Activated CD4-positive, CD25-positive, alpha-beta regulatory T cell treated with anti-CD3 and anti-CD28 coated beads, Interleukin-2, amount 50 U/mL, for 24 hours (primary cell): ENCODE data around the gene SULT1E1.

Experiments
- ATAC-seq, 2 donors: fragments of 150-1000 bp; cut with Tn5 transposase; one replicate each; pipeline ENCODE4 v1.10.0; 2021; ENCODE audit warnings: mild to moderate bottlenecking in 1 of 2, moderate library complexity in 1 of 2

The SULT1E1 gene, protein sequence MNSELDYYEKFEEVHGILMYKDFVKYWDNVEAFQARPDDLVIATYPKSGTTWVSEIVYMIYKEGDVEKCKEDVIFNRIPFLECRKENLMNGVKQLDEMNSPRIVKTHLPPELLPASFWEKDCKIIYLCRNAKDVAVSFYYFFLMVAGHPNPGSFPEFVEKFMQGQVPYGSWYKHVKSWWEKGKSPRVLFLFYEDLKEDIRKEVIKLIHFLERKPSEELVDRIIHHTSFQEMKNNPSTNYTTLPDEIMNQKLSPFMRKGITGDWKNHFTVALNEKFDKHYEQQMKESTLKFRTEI

DNA sequence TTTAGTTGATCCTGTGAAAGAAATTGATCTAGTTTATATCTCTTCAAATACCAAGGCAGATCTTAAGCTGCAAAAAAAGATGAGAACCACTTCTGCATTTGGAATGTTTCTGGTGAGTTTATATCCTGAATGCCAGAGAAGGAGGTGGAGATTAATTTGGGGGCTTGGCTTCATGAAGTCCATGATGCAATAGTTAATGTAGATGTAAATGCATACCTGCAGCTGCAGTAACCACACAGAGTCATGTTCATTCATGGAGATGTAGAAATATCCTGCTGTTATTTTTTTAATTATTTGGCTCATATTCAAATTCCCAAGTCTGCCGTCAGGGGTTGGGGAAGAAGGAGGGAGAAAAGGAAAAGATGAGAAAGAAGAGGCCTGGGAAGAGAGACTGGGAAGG is at the start of gene SULT1E1:
TSS of gene SULT1E1 (minus strand) at position 94 of the 400 bp plus-strand sequence. CDS start 2,501 bp downstream, outside the sequence.
- no peak for ATAC-seq

DNA sequence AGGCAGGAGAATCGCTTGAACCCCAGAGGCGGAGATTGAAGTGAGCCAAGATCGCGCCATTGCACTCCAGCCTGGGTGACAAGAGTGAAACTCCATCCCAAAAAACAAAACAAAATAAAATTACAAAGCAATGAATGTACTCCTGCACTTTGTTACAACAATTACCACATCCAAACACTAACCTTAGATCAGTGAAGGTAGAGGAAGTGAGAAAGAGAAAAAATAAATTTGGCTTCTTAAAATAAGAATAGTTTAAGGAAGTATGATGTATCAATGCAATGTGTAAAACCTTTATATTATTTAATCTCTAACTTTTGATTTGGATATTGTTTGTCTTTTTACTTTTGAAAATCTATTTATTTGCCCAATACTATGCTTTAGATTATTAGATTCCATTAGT is 49.2 kb upstream of the SULT1E1 start:
- no peak for ATAC-seq

DNA sequence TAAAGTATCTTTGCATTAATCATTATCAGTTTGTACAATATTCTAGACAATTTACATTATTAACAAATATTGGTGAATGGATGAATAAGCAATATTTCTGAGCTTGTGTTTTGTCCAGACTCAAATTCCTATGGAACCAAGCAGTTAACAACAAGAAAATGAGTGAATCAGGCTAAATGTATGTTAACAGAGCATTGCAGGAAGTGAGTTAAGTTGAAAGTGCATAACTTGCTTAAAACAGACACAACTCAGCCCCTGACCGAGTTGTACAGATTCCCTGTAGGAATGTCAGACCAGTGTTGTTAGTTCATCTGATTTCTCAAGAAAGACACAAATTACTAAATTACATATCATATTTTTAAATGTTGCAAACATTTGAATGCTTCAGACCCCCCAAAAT is 47.2 kb upstream of the SULT1E1 start:
- ATAC-seq = no peak

DNA sequence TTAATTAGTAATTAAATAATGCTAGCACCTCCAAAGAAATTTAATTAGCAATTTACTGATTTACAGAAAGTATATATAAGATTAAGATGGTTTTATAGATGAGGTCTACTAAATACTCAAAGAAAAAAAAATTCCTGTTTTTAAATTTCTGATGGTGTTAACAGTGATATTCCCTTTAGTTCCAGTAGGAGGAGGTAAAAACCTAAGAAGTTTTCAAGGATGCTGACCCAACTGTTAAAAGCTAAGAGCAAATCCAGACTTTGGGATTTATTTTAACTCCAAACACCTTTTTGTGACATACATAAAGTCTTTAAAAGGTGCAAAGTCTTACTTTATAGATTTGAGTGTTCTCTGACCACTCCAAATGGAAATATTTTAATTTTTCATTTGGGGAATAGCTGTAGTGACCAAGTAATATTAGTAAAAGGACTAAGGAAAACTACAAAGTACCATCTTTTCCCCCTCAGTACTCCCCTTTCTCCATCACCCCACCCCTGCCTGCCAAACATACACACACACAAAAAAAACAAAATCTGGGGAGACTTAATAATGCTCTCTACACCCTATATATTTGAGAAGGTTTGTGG is 36.7 kb upstream of the SULT1E1 start:
- ATAC-seq = no peak

DNA sequence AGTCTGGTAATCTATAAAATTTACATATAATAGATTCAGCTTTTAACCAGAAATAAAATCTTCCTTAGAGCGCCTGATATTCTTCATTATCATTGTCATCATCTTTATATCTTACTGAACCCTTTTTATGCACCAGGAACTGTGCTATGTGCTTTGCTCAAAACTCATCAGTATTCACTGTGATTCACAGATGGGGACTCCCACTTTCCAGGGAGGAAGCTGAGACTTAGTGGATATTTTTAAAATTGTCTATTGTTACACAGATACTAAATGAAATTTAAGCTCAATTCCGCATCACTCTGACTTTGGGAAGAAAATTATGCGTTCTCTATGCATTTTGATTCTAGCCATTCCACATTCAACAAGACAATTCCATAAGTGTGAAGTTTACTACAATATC is 34.8 kb upstream of the SULT1E1 start:
- no peak for ATAC-seq

DNA sequence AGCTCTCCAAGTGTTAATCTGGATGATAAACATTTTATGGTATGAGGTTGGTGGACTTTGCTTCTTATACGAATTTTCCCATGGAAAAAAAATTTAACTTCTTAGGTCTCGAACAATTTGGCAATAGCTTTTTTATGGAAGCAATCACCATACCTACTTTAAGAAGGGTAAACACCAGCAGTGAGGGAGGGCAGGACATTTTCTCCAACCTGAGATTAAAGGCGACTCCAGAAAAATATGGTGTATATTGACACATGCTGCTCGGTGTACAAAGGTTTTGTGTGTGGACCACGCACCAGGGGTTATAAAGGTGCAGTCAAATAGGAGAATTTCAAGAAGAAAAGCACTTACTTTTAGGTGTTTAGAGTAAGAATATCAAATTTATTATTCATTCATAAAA is 34.2 kb upstream of the SULT1E1 start:
- no peak for ATAC-seq

DNA sequence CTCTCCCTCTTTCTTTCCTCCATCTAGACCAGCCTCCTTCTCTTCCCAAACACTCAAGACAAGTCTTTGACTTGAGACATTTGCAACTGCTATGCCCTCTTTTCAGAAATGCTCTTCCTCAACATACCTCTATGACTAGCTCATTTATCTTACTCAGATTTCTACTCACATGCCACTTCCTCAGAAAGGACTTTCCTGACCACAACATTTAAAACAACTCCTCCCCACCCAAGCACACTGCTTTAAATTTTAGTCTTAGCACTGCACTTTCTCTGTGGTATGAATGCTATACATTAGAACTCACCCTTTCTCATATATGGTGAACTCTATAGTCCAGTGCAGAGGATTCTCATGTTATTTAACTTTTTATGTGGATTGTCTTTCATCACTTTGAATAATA is 28.4 kb upstream of the SULT1E1 start:
- no peak for ATAC-seq

DNA sequence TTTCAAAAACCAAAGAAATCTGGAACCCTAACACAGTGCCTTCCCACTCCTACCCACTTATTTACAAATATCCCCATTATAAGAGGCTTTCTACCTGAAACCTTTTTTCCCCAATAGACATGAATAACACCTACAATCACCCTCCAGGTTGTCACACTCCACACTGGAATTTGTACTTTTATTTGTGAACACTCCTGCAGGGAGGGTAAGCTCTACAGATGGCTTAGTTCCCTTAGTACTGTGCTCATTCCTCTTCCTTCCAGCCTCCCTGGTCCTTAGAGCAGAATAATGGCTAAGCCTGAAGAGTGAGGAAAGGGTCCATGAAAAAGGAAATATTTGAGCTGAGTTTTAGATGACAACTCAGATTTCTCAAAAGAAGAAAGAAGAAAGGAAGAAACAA is 22.2 kb upstream of the SULT1E1 start:
- no peak for ATAC-seq

DNA sequence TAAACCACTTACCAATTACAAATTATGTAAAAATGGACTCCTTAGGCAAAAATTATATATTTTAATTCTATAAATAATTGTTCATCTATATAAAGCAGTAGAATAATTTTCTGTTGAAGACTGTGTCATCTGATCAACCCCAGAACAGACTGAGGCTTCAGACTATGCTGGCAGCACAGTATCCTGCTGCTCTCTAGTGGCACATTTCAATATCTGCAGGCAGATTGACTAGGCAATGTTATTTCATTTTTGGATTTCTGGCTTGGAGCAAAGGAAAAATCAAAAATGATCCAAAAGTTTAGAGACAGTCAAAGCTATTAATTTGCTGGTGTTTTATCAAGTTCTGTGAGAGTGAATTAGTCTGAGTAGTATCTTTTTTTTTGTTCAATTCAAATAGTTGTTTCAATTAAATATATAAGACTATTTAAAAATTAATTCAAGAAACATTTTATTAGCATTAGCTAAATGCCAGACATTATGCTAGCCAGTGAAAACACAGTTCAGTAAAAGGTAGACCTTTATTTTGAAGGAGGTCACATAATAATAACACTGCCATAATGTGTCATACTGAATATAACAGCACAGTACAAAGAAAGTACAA is 21.3 kb upstream of the SULT1E1 start:
- peak; percentile 36 to 46 for ATAC-seq

DNA sequence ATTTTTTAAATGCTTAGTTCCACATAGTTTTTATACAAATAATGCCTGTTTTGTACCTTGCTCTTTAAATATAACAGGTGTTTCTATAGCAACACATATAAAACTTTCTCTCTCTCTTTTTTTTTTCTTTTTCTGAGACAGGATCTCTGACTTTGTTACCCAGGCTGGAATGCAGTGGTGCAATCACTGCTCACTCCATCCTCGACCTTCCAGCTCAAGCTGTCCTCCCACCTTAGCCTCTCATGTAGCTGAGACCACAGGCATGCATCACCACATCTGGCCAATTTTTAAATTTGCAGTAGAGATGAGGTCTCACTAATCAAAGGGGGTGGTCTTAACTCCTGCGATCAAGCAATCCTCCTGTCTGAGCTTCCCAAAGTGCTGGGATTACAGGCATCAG is 18.3 kb upstream of the SULT1E1 start:
- no peak for ATAC-seq

DNA sequence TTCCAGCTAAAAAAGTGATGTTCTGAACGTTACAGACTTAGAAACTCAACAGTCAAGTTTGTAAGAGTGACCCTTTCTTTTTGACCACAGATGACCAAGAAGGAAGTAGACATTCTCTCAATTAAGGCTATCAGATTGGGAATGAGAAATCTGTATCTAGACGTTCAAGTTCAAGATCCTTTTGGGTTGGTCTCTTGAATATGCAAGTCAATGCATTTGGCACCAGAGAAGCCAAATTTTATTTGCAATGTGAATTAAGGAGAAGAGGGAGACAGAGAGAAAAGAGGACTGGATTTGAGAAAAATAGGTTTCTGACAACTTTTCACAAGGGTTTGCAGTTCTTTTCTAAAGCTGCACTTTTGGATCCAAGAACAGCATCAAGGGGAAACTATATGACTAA is 17.5 kb upstream of the SULT1E1 start:
- no peak for ATAC-seq

DNA sequence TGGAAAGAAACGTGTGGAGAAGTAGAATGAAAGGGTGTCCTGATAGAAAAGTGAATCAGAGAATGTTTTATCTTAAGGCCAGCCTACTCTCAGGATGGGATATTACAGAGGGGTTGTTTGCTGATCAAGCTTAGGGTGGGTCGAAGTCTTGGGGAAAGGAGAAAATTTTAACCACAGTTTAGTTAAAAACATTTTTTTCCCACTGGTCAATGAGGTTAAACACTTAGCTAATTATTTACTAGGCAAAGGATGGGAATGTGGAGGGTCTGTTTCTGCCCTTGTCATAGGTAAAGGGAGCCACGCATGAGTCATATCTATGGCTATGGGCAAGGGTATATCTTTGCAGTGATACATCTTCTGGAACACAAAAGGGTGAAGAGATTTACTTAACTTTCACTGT is 16.1 kb upstream of the SULT1E1 start:
- no peak for ATAC-seq

DNA sequence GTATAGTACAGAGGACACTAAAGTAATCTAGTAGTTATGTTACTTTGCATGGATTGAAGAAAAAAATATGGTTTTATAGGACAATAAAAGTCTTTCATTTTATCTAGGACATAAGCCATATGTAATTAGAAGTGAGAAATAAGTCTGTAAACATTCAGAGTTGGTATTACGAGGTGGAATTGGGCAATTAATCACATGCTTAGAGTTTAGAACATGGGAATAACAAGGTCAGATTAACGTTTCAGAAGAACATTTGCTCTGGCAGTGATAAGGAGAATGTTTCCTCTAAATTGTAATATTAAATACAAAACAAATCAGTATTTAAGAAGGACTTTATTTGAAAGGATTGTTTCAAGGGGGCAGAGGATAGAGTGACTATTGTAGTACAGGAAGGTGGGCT is 15.6 kb upstream of the SULT1E1 start:
- no peak for ATAC-seq

DNA sequence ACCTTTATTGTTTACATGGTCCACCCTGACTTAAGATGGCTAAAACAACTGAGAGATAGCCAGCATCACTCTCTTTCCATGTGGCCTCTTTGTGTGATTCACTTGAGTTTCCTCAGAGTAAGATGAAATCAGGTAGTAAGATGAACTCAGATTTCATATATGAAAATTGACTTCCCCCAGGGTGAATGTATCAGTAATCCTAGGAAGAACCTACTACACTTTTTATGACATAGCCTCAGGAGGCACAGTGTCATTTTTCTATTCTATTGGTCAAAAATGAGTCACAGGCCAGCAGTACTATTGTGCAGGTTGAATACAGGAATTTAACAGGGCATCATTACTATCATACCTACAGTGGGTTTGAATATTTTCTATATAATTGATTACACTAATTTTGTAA is 14.6 kb upstream of the SULT1E1 start:
- no peak for ATAC-seq

DNA sequence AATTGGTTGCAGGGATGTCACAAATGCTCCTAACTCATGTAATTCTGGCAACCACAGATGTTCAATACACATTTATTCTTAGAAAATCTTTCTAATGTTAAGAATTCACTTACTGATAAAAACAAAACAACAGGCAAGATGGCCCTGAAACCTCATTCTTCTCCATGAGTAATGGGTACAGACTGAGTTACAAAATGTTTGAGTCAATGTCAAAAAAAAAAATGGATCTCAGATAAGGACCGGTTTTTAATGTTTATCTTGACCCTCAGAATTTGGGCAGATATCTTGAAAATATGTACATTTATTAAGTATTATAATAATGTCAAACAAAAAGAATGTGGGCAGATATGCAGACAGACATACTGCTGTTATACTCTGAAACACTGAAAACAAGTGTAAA is 1.8 kb upstream of the SULT1E1 start:
- ATAC-seq = no peak

DNA sequence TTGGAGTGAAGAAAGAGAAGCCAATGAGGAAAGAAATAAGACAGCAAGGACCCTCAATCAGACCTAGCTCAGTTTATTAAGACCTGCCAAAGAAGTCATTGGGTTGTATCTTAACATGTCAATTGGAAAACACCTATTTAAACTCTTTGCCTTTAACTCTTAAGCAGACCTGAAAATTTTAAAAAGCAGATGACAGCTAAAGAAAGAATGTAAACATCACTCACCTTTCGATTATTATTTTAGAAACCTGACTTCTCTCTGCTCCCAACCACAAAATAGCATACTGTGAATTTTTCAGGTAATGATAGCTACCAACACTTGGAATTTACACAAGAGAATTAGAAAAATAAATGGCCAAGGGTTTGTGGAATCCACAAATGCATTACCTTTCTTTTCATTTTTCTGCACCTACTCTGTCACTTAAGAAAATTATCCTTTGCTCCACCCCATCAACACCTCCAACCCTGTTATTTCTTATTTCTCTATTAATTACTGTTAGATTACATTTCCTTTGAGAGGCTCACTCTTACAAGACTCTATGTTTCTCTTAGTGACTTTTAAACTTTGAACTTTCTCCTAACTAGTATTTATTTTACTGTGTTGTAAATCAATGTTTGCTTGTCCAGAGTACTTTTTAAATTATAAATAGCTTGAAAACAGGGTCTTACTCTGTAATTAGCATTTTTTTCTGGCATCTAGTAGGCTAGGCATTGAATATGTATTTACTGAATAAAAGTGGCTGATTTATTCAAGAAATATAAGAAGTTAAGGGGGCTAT is 765 bp upstream of the SULT1E1 start:
- no peak for ATAC-seq

DNA sequence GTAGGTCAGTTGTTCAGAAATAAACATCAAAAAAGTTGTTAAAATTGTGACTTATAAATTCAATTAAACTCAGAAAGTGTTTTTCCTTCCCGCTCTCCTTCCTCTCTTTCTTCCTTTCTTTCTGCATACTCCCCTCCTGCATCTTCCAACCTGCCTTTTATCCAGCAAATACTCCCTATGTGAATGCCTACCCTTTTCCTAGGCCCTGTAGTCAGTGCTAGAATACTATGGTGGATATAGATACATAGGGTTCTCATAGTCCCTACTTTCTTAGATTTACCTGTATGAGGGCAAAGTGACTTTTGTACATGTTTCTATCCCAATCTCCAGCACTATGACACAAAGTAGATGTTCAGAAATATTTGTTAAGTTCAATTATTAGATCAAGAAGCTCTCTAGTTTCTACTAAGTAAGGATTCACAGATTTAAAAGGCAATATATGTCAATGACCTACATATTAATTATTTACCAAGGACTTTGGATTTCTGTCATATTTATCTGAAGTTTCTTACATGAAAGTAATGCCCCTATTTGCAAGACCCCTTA is 732 bp downstream of the SULT1E1 start:
- ATAC-seq = no peak

DNA sequence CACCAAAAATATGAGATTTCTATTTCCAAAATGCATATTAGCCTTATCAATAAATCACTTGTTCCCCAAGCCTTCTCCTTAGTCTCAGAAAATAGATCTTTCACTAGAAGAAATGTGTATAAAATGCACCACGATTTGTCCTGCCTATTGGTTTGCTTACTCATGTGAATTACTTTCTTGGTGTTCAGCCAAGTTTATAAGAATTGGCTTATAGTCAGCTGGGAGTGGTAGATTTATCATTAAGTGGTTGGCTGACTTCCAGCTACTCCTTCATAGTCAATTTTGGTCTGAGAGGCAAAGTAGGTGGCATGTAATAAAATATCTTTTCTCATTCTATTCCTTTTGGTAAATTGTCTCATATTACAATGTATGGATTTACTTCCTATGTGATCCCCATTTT is 1.3 kb downstream of the SULT1E1 start:
- no peak for ATAC-seq

DNA sequence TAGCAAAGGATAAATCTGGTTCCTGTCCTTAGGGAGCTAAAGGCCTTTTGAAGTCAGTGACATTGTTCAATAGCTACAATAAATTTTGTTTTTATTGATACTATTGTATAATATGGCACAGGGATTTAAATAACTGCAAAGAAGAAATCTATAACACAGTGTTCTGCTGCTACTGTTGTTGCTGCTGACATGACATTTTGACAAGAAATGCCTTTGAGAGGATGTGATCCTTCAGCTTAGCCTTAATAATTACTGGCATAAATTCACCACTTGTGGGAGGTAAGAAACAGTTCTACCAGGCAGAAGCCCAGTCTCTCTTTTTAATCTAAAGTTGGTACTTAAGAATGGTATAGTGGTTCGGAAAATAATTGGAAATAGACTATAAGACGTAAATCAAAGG is 4.1 kb downstream of the SULT1E1 start:
- no peak for ATAC-seq

DNA sequence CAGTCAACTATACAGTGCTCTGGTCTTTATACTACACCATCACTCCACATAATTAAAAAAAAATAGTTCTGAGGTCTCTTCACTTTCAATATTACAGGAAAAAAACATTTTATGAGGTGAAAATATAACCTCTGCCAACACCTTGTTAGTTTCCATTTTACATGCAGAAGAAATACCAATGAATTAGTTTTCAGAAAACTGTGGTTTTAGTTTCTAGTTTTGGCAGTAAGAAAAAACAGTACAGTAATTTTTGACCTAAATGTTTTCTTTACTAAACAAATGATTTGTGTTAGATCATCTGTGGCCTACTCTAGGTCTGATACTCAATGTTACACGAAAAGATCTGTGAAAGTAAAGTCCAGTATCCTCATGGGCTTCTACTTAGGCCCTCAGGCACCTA is 10.0 kb downstream of the SULT1E1 start:
- no peak for ATAC-seq

DNA sequence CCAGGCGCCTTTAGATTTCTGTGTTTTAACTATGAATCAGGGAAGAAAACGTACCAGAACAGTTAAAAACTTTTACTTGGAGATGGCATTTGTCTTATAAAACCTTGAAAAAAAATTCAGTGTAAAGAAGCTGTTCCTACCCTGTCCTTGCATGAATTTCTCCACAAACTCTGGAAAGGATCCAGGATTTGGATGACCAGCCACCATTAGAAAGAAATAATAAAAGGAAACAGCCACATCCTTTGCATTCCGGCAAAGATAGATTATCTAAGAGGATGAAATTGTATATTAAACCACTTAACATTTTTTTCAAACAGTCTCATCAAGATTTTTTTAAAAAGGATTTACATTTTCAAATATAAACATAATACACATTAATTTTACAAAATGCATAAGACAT is 10.6 kb downstream of the SULT1E1 start:
- ATAC-seq = no peak

DNA sequence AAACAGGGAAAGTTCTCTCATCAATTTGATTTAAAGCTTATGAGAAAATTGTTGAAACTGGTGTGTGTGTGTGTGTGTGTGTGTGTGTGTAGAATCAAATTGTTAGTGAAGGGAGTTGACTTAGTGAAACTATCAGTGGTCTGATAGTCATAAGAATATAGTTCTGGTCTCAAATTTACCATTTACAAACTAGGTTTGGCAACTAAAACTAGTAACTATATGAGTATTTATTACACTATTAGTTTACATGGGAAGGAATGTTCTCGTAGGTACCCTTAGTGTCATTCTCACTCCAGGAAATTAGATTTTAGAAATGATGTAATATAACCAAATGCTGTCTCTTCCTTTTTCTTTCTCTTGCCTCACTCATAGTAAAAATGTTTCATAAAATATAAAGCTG is 11.9 kb downstream of the SULT1E1 start:
- no peak for ATAC-seq

DNA sequence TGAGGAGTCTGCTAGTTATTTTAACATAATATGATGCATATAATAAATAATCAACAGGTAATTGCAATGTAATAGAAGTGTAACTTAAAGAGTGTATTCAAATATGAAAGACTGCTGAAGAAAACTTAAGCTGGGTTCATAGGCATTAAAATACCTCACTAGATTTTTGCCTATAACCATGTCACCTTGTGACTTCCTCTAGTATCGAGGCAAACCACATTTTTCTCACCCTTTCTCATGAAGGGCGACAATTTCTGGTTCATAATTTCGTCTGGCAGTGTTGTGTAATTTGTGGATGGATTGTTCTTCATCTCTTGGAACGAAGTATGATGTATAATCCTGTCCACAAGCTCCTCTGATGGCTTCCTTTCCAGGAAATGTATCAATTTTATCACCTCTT is 16.0 kb downstream of the SULT1E1 start:
- no peak for ATAC-seq

DNA sequence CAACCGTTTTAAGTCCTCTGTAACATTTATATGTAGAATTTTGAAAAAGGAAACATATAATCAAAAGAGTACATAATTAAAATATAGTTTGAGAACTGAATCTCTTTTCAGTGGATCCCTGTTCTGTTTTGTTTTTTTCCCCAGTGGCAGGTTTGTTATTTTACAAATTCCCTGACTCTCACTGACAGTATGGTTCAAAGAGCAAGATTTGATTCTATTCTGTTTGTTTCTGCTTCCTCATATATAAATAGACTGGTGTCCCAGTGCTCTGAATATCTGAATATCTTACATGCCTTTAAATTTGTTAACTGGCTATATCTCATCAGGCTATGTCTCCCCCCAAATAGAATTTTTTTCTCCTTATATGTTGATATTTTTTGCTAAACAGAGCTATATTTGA is 16.6 kb downstream of the SULT1E1 start:
- no peak for ATAC-seq
